IMR-90 (cell line): ENCODE results near the gene POMGNT2. TPM values are rescaled to one million over a fixed set of nuclear protein-coding genes. Genes with fewer than 3 reads are reported as not detected.

Experiments used
- ATAC-seq: fragments of 200-7000 bp; cut with Tn5 transposase; 2 replicates; pipeline ENCODE4 v1.9.1; 2020; ENCODE audit warnings: low read depth, mild to moderate bottlenecking, moderate library complexity
- BruUV-seq: library from RNA; stranded (reverse); fragments of 400-500 nt; replicated peaks from 2 replicates; lab custom pipeline; 2021; lab: Mats Ljungman, UMichigan
- CTCF ChIA-PET: fragments of 300-600 bp; formaldehyde crosslinking; extraction: SDS; loops from one replicate; lab custom pipeline; 2021; ENCODE audit warnings: antibody characterized with exemption; lab: Yijun Ruan, JAX
- POLR2A ChIA-PET: fragments of 300-600 bp; sonication (Branson Sonifier 250); formaldehyde crosslinking; loops from one replicate; lab custom pipeline; 2022; ENCODE audit warnings: antibody characterized with exemption; ENCODE audit not compliant: unreplicated experiment; lab: Charles Lee
- DNase-seq: peaks from one replicate; pipeline ENCODE4 v3.0.0; 2013
- H2AFZ ChIP-seq: replicated peaks from 2 replicates; pipeline ENCODE3; 2013; ENCODE audit warnings: low read length, mild to moderate bottlenecking; ENCODE audit not compliant: poor library complexity
- H2AK5ac ChIP-seq: 2 replicates; pipeline ENCODE4 v1.6.1; 2013; ENCODE audit warnings: low read depth, low read length, inconsistent platforms
- H2AK9ac ChIP-seq: replicated peaks from 2 replicates; pipeline ENCODE3; 2013; ENCODE audit warnings: mild to moderate bottlenecking, low read depth, low read length, moderate library complexity; ENCODE audit not compliant: poor library complexity
- H2BK120ac ChIP-seq: 2 replicates; pipeline ENCODE4 v1.6.1; 2013; ENCODE audit warnings: low read depth, low read length, inconsistent platforms
- H2BK15ac ChIP-seq: 3 replicates; pipeline ENCODE4 v1.6.1; 2013; ENCODE audit warnings: low read depth, low read length, inconsistent platforms
- H2BK20ac ChIP-seq: 2 replicates; pipeline ENCODE4 v1.6.1; 2013; ENCODE audit warnings: low read depth, mild to moderate bottlenecking, inconsistent platforms, low read length, moderate library complexity
- H2BK5ac ChIP-seq: 2 replicates; pipeline ENCODE4 v1.6.1; 2013; ENCODE audit warnings: mild to moderate bottlenecking, low read depth, low read length, inconsistent platforms; ENCODE audit not compliant: poor library complexity, severe bottlenecking
- H3K14ac ChIP-seq: replicated peaks from 2 replicates; pipeline ENCODE4 v1.6.1; 2013; ENCODE audit warnings: low read depth, low read length, inconsistent platforms
- H3K18ac ChIP-seq: 2 replicates; pipeline ENCODE4 v1.6.1; 2013; ENCODE audit warnings: low read depth, low read length, control low read depth
- H3K23ac ChIP-seq: 2 replicates; pipeline ENCODE4 v1.6.1; 2013; ENCODE audit warnings: low read depth, low read length, inconsistent platforms
- H3K27ac ChIP-seq: 2 replicates; pipeline ENCODE4 v1.5.1; 2013; ENCODE audit warnings: mild to moderate bottlenecking, control low read depth, low read length; ENCODE audit not compliant: insufficient read depth
- H3K27me3 ChIP-seq: 2 replicates; pipeline ENCODE4 v1.6.1; 2013; ENCODE audit warnings: low read length; ENCODE audit not compliant: control insufficient read depth, insufficient read depth
- H3K36me3 ChIP-seq: 2 replicates; pipeline ENCODE4 v1.6.1; 2013; ENCODE audit warnings: low read length, mixed read lengths; ENCODE audit not compliant: control insufficient read depth, insufficient read depth
- H3K4ac ChIP-seq: 2 replicates; pipeline ENCODE4 v1.6.1; 2013; ENCODE audit warnings: low read depth, low read length, inconsistent platforms
- H3K4me1 ChIP-seq: 2 replicates; pipeline ENCODE4 v1.6.1; 2013; ENCODE audit warnings: low read length, mixed read lengths; ENCODE audit not compliant: control insufficient read depth, insufficient read depth
- H3K4me2 ChIP-seq: 2 replicates; pipeline ENCODE4 v1.6.1; 2013; ENCODE audit warnings: low read depth, mild to moderate bottlenecking, control low read depth, low read length, moderate library complexity
- H3K4me3 ChIP-seq: 2 replicates; pipeline ENCODE4 v1.5.1; 2013; ENCODE audit warnings: low read depth, mild to moderate bottlenecking, control low read depth, low read length, moderate library complexity; ENCODE audit not compliant: insufficient read depth
- H3K56ac ChIP-seq: 2 replicates; pipeline ENCODE4 v1.6.1; 2013; ENCODE audit warnings: low read length, inconsistent platforms; ENCODE audit not compliant: insufficient read depth; ENCODE audit errors: extremely low read depth
- H3K79me1 ChIP-seq, 2 experiments: 2 replicates each; pipeline ENCODE4 v1.6.1; 2013; ENCODE audit warnings: low read length in 2 of 2, inconsistent platforms in 1 of 2, low read depth in 1 of 2
- H3K9ac ChIP-seq: 2 replicates; pipeline ENCODE4 v1.6.1; 2013; ENCODE audit warnings: low read depth, low read length, control low read depth
- H3K9me1 ChIP-seq: 2 replicates; pipeline ENCODE4 v1.6.1; 2013; ENCODE audit warnings: low read length, inconsistent platforms; ENCODE audit not compliant: insufficient read depth
- H3K9me3 ChIP-seq: 2 replicates; pipeline ENCODE4 v1.6.1; 2013; ENCODE audit warnings: low read length; ENCODE audit not compliant: control insufficient read depth, insufficient read depth
- H4K20me1 ChIP-seq: 2 replicates; pipeline ENCODE4 v1.6.1; 2013; ENCODE audit warnings: low read length, inconsistent platforms; ENCODE audit not compliant: insufficient read depth
- H4K5ac ChIP-seq: 2 replicates; pipeline ENCODE4 v1.6.1; 2013; ENCODE audit warnings: mild to moderate bottlenecking, low read depth, low read length, control low read depth
- H4K8ac ChIP-seq, 2 experiments: 2 replicates each; pipeline ENCODE4 v1.6.1; 2013; ENCODE audit warnings: low read depth in 2 of 2, low read length in 2 of 2, control low read depth in 1 of 2, inconsistent platforms in 1 of 2
- H4K91ac ChIP-seq: 2 replicates; pipeline ENCODE4 v1.6.1; 2013; ENCODE audit warnings: low read depth, low read length, inconsistent platforms; ENCODE audit not compliant: insufficient read depth
- BHLHE40 ChIP-seq: fragments of 150-350 bp; IDR thresholded peaks from 2 replicates; pipeline ENCODE4 v1.6.1; 2016; ENCODE audit warnings: mild to moderate bottlenecking, low read depth, low read length
- CEBPB ChIP-seq: IDR thresholded peaks from 2 replicates; pipeline ENCODE4 v1.6.1; 2012; ENCODE audit warnings: low read depth, low read length, improper control_type of control experiment
- CHD1 ChIP-seq: IDR thresholded peaks from 2 replicates; pipeline ENCODE4 v1.6.1; 2012; ENCODE audit warnings: low read depth, low read length, improper control_type of control experiment
- FOS ChIP-seq: fragments of 150-350 bp; IDR thresholded peaks from 2 replicates; pipeline ENCODE4 v1.6.1; 2016; ENCODE audit warnings: low read depth, low read length
- MAFK ChIP-seq: IDR thresholded peaks from 2 replicates; pipeline ENCODE4 v1.6.1; 2012; ENCODE audit warnings: low read depth, low read length, improper control_type of control experiment
- MAZ ChIP-seq: IDR thresholded peaks from 2 replicates; pipeline ENCODE4 v1.6.1; 2012; ENCODE audit warnings: low read depth, mild to moderate bottlenecking, low read length, improper control_type of control experiment, moderate library complexity, borderline replicate concordance
- MXI1 ChIP-seq: IDR thresholded peaks from 2 replicates; pipeline ENCODE4 v1.6.1; 2012; ENCODE audit warnings: low read depth, mild to moderate bottlenecking, low read length, moderate library complexity, borderline replicate concordance
- NFE2L2 ChIP-seq: fragments of 150-350 bp; IDR thresholded peaks from 2 replicates; pipeline ENCODE4 v1.6.1; 2016; ENCODE audit warnings: low read depth, mild to moderate bottlenecking, low read length
- POLR2A ChIP-seq: IDR thresholded peaks from 2 replicates; pipeline ENCODE4 v1.6.1; 2012; ENCODE audit warnings: mild to moderate bottlenecking, low read depth, low read length
- RAD21 ChIP-seq: IDR thresholded peaks from 2 replicates; pipeline ENCODE4 v1.6.1; 2012; ENCODE audit warnings: low read length, improper control_type of control experiment
- RCOR1 ChIP-seq: IDR thresholded peaks from 2 replicates; pipeline ENCODE4 v1.6.1; 2012; ENCODE audit warnings: mild to moderate bottlenecking, low read length, improper control_type of control experiment; ENCODE audit not compliant: insufficient replicate concordance
- RFX5 ChIP-seq: IDR thresholded peaks from 2 replicates; pipeline ENCODE4 v1.8.0; 2012; ENCODE audit warnings: low read depth, mild to moderate bottlenecking, low read length, moderate library complexity
- SMC3 ChIP-seq: fragments of 150-350 bp; IDR thresholded peaks from 2 replicates; pipeline ENCODE4 v1.6.1; 2016; ENCODE audit warnings: low read depth, mild to moderate bottlenecking, antibody characterized with exemption, low read length, moderate library complexity
- dilution Hi-C: fragments of 300-500 bp; cut with HindIII; formaldehyde crosslinking; loops from one replicate; pipeline ENCODE4 v1.14.3; 2018; ENCODE audit warnings: low sequenced_read_pairs; ENCODE audit not compliant: unreplicated experiment
- in situ Hi-C: fragments of 300-500 bp; cut with MboI; formaldehyde crosslinking; loops from 3 replicates; pipeline ENCODE4 v1.14.3; 2019; ENCODE audit warnings: low sequenced_read_pairs, inconsistent platforms, mixed read lengths
- intact Hi-C: fragments of 100-400 bp; cut with micrococcal nuclease; formaldehyde crosslinking; loops from 2 replicates; pipeline ENCODE4 v1.10.0; 2022
- polyA plus RNA-seq, 3 experiments: library from polyadenylated mRNA; depleted of rRNA; stranded (reverse); fragments of >200 nt; gene quantifications; 2 replicates each; pipeline ENCODE4 v1.2.3, GENCODE V29; 2012; ENCODE audit warnings: low replicate concordance in 1 of 3
- total RNA-seq: library from RNA; depleted of rRNA; stranded (reverse); fragments of >200 nt; gene quantifications from 2 replicates; pipeline ENCODE4 v1.2.3, GENCODE V29; 2012
- TF ChIP-seq, protein P1 (sequence below): conservative IDR thresholded peaks from 2 replicates; pipeline ENCODE4 v1.5.1; 2012; ENCODE audit warnings: mild to moderate bottlenecking, low read depth, low read length, improper control_type of control experiment
- TF ChIP-seq, protein P2 (sequence below): fragments of 150-350 bp; IDR thresholded peaks from 2 replicates; pipeline ENCODE4 v1.6.1; 2016; ENCODE audit warnings: low read depth, mild to moderate bottlenecking, low read length, moderate library complexity, borderline replicate concordance
- TF ChIP-seq, protein P3 (sequence below): fragments of 150-350 bp; IDR thresholded peaks from 2 replicates; pipeline ENCODE4 v1.6.1; 2017; ENCODE audit warnings: mild to moderate bottlenecking, antibody characterized with exemption, low read length, low read depth

Gene POMGNT2
- total and polyA plus RNA-seq, 2 of the 4 experiments (the other 2 are of a cell fraction), result 7.5 to 16.2 TPM

DNA sequence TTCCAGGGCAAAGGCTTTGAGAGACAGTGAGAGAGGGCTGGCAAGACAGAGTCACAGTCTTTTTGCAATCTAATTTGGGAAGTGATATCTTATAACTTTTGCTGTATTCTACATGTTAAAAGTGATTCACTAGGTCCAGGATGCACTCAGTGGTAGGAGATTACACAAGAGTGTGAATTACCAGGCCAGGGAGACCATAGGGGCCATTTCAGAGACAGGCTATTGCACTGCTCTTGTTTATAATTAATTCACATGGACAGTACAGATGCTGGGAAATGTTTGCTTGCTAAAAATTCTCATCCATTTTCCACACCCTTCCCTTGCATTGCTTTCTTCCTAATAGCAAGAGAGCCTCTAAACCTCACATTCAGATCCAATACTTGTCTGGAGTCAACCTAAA is 22.6 kb upstream of the POMGNT2 start:
- Histone ChIP-seq H4K8ac (no peak overlapping the region), H3K14ac (no peak overlapping the region), H3K4ac (no peak overlapping the region), H2BK15ac (no peak overlapping the region), H3K56ac (no peak overlapping the region), H3K27me3 (peaks cover 2% of the 10 kb centered on the region), H2AK5ac (no peak overlapping the region), H3K4me1 (no peaks in the 10 kb centered on the region), H3K18ac (no peak overlapping the region), H4K5ac (no peak overlapping the region), H2BK5ac (no peak overlapping the region), H4K20me1 (no peaks in the 10 kb centered on the region), H3K23ac (no peak overlapping the region), H3K79me1 (no peaks in the 10 kb centered on the region), H4K91ac (no peak overlapping the region), H2BK20ac (no peak overlapping the region), H3K27ac (no peak overlapping the region), H3K9ac (no peak overlapping the region), H3K4me2 (no peak overlapping the region), H3K9me3 (no peaks in the 10 kb centered on the region; the same call in 1 of the 2 replicates), H2BK120ac (no peak overlapping the region), H2AFZ (no peak overlapping the region), H3K4me3 (no peak overlapping the region), H3K36me3 (no peaks in the 10 kb centered on the region), H2AK9ac (no peak overlapping the region), H3K9me1 (no peaks in the 10 kb centered on the region)
- POLR2A ChIA-PET, result no interaction called here
- dilution Hi-C loops, result no loop called here
- no TSS peak for BruUV-seq
- DNase-seq (no peak), ATAC-seq (no peak)
- in situ Hi-C loops, result no loop called here
- CTCF ChIA-PET, result no interaction called here
- intact Hi-C loops, result no loop called here
- TF ChIP-seq, protein P1, sequence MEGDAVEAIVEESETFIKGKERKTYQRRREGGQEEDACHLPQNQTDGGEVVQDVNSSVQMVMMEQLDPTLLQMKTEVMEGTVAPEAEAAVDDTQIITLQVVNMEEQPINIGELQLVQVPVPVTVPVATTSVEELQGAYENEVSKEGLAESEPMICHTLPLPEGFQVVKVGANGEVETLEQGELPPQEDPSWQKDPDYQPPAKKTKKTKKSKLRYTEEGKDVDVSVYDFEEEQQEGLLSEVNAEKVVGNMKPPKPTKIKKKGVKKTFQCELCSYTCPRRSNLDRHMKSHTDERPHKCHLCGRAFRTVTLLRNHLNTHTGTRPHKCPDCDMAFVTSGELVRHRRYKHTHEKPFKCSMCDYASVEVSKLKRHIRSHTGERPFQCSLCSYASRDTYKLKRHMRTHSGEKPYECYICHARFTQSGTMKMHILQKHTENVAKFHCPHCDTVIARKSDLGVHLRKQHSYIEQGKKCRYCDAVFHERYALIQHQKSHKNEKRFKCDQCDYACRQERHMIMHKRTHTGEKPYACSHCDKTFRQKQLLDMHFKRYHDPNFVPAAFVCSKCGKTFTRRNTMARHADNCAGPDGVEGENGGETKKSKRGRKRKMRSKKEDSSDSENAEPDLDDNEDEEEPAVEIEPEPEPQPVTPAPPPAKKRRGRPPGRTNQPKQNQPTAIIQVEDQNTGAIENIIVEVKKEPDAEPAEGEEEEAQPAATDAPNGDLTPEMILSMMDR, result no peak
- TF ChIP-seq CEBPB, result no peak
- no peak for TF ChIP-seq RCOR1
- no peak for TF ChIP-seq MAZ
- no peak for TF ChIP-seq RFX5
- TF ChIP-seq, protein P2, sequence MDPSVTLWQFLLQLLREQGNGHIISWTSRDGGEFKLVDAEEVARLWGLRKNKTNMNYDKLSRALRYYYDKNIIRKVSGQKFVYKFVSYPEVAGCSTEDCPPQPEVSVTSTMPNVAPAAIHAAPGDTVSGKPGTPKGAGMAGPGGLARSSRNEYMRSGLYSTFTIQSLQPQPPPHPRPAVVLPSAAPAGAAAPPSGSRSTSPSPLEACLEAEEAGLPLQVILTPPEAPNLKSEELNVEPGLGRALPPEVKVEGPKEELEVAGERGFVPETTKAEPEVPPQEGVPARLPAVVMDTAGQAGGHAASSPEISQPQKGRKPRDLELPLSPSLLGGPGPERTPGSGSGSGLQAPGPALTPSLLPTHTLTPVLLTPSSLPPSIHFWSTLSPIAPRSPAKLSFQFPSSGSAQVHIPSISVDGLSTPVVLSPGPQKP, result no peak
- TF ChIP-seq, protein P3, sequence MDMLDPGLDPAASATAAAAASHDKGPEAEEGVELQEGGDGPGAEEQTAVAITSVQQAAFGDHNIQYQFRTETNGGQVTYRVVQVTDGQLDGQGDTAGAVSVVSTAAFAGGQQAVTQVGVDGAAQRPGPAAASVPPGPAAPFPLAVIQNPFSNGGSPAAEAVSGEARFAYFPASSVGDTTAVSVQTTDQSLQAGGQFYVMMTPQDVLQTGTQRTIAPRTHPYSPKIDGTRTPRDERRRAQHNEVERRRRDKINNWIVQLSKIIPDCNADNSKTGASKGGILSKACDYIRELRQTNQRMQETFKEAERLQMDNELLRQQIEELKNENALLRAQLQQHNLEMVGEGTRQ, result no peak
- TF ChIP-seq SMC3, result no peak
- no peak for TF ChIP-seq RAD21
- TF ChIP-seq NFE2L2, result no peak
- TF ChIP-seq FOS, result no peak
- TF ChIP-seq MXI1, result no peak
- no peak for TF ChIP-seq CHD1
- TF ChIP-seq BHLHE40, result no peak
- no peak for TF ChIP-seq MAFK
- no peak for TF ChIP-seq POLR2A
